GM12878 (cell line): ENCODE results near the gene FAM170A.

Experiments used
- MTA3 ChIP-seq: IDR thresholded peaks from 2 replicates; pipeline ENCODE4 v1.6.1; 2012; ENCODE audit warnings: low read length, inconsistent platforms, borderline replicate concordance
- SREBF2 ChIP-seq: IDR thresholded peaks from 2 replicates; pipeline ENCODE4 v1.6.1; 2012; ENCODE audit warnings: mild to moderate bottlenecking, low read length
- TF ChIP-seq, protein P1 (sequence below), 3 experiments: IDR thresholded peaks in 2 of 3; conservative IDR thresholded peaks in 1 of 3; 2 replicates each; pipeline ENCODE4 v1.5.1; 2011; ENCODE audit warnings: low read depth in 3 of 3, low read length in 3 of 3, mild to moderate bottlenecking in 3 of 3, control low read depth in 2 of 3, moderate library complexity in 2 of 3, inconsistent platforms in 1 of 3, mixed read lengths in 1 of 3; ENCODE audit not compliant: control insufficient read depth in 2 of 3, insufficient read depth in 1 of 3; ENCODE audit errors: extremely low read depth in 1 of 3
- TF ChIP-seq, protein P2 (sequence below): fragments of 450-650 bp; IDR thresholded peaks from 2 replicates; pipeline ENCODE4 v1.6.1; 2016; ENCODE audit warnings: mild to moderate bottlenecking, moderate library complexity, borderline replicate concordance
- TF ChIP-seq, protein P3 (sequence below): IDR thresholded peaks from 2 replicates; pipeline ENCODE4 v1.6.1; 2012; ENCODE audit warnings: mild to moderate bottlenecking, low read depth, low read length

DNA sequence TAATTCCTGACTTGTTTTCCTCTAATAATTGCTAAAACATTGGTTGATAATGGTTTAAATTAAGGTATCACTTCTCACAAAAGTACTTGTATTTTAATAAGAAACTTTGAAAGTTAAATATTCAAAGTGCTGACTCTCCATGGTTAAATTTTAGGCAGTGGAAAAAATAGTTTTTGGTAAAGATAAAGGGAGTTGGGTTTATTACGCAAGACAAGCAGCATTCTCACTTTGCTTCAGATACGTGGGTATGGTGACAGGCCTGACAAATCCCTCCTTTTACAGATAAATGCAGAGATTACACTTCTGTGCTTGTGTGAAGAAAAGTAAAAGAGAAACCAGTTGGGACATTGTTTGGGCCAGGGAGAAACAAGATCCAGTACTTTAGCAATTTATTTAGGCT lies 14.5 kb upstream of the FAM170A start:
- TF ChIP-seq, protein P1, sequence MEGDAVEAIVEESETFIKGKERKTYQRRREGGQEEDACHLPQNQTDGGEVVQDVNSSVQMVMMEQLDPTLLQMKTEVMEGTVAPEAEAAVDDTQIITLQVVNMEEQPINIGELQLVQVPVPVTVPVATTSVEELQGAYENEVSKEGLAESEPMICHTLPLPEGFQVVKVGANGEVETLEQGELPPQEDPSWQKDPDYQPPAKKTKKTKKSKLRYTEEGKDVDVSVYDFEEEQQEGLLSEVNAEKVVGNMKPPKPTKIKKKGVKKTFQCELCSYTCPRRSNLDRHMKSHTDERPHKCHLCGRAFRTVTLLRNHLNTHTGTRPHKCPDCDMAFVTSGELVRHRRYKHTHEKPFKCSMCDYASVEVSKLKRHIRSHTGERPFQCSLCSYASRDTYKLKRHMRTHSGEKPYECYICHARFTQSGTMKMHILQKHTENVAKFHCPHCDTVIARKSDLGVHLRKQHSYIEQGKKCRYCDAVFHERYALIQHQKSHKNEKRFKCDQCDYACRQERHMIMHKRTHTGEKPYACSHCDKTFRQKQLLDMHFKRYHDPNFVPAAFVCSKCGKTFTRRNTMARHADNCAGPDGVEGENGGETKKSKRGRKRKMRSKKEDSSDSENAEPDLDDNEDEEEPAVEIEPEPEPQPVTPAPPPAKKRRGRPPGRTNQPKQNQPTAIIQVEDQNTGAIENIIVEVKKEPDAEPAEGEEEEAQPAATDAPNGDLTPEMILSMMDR (IDR thresholded peaks at IDR 0.05 in 2 of 3, conservative IDR thresholded peaks at IDR 0.05 in 1 of 3; ENCODE audit: control insufficient read depth in 2 of 3, extremely low read depth in 1 of 3, insufficient read depth in 1 of 3, low read depth in 3 of 3, low read length in 3 of 3) = no peak
- TF ChIP-seq, protein P2, sequence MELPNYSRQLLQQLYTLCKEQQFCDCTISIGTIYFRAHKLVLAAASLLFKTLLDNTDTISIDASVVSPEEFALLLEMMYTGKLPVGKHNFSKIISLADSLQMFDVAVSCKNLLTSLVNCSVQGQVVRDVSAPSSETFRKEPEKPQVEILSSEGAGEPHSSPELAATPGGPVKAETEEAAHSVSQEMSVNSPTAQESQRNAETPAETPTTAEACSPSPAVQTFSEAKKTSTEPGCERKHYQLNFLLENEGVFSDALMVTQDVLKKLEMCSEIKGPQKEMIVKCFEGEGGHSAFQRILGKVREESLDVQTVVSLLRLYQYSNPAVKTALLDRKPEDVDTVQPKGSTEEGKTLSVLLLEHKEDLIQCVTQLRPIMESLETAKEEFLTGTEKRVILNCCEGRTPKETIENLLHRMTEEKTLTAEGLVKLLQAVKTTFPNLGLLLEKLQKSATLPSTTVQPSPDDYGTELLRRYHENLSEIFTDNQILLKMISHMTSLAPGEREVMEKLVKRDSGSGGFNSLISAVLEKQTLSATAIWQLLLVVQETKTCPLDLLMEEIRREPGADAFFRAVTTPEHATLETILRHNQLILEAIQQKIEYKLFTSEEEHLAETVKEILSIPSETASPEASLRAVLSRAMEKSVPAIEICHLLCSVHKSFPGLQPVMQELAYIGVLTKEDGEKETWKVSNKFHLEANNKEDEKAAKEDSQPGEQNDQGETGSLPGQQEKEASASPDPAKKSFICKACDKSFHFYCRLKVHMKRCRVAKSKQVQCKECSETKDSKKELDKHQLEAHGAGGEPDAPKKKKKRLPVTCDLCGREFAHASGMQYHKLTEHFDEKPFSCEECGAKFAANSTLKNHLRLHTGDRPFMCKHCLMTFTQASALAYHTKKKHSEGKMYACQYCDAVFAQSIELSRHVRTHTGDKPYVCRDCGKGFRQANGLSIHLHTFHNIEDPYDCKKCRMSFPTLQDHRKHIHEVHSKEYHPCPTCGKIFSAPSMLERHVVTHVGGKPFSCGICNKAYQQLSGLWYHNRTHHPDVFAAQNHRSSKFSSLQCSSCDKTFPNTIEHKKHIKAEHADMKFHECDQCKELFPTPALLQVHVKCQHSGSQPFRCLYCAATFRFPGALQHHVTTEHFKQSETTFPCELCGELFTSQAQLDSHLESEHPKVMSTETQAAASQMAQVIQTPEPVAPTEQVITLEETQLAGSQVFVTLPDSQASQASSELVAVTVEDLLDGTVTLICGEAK = no peak
- no peak for TF ChIP-seq SREBF2
- TF ChIP-seq, protein P3, sequence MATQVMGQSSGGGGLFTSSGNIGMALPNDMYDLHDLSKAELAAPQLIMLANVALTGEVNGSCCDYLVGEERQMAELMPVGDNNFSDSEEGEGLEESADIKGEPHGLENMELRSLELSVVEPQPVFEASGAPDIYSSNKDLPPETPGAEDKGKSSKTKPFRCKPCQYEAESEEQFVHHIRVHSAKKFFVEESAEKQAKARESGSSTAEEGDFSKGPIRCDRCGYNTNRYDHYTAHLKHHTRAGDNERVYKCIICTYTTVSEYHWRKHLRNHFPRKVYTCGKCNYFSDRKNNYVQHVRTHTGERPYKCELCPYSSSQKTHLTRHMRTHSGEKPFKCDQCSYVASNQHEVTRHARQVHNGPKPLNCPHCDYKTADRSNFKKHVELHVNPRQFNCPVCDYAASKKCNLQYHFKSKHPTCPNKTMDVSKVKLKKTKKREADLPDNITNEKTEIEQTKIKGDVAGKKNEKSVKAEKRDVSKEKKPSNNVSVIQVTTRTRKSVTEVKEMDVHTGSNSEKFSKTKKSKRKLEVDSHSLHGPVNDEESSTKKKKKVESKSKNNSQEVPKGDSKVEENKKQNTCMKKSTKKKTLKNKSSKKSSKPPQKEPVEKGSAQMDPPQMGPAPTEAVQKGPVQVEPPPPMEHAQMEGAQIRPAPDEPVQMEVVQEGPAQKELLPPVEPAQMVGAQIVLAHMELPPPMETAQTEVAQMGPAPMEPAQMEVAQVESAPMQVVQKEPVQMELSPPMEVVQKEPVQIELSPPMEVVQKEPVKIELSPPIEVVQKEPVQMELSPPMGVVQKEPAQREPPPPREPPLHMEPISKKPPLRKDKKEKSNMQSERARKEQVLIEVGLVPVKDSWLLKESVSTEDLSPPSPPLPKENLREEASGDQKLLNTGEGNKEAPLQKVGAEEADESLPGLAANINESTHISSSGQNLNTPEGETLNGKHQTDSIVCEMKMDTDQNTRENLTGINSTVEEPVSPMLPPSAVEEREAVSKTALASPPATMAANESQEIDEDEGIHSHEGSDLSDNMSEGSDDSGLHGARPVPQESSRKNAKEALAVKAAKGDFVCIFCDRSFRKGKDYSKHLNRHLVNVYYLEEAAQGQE = no peak
- TF ChIP-seq MTA3 = no peak
